PFSK-1 (cell line): ENCODE measurements around the gene KDM4B.

Experiments
- FOXP2 ChIP-seq: optimal IDR thresholded peaks from 2 replicates; pipeline ENCODE3; 2011; ENCODE audit warnings: borderline replicate concordance, control low read depth, inconsistent platforms; ENCODE audit not compliant: insufficient read depth; ENCODE audit errors: extremely low read length, extremely low read depth
- POLR2AphosphoS5 ChIP-seq: IDR thresholded peaks from 2 replicates; pipeline ENCODE4 v1.6.1; 2012; ENCODE audit warnings: low read depth, mild to moderate bottlenecking, control low read depth, low read length, moderate library complexity
- SIN3A ChIP-seq: IDR thresholded peaks from 2 replicates; pipeline ENCODE4 v1.6.1; 2012; ENCODE audit warnings: mild to moderate bottlenecking, low read length, moderate library complexity, borderline replicate concordance; ENCODE audit not compliant: insufficient read depth
- TAF1 ChIP-seq: IDR thresholded peaks from 2 replicates; pipeline ENCODE4 v1.6.1; 2012; ENCODE audit warnings: low read length, control low read depth, borderline replicate concordance; ENCODE audit not compliant: insufficient read depth
- TF ChIP-seq, protein P1 (sequence below), 2 experiments: IDR thresholded peaks; 2 replicates each; pipeline versions ENCODE4 v1.6.1 to v1.8.0; 2011 to 2012; ENCODE audit warnings: low read depth in 2 of 2, low read length in 2 of 2, control low read depth in 1 of 2, inconsistent platforms in 1 of 2, mild to moderate bottlenecking in 1 of 2, moderate library complexity in 1 of 2; ENCODE audit not compliant: insufficient read depth in 1 of 2

The KDM4B gene

DNA sequence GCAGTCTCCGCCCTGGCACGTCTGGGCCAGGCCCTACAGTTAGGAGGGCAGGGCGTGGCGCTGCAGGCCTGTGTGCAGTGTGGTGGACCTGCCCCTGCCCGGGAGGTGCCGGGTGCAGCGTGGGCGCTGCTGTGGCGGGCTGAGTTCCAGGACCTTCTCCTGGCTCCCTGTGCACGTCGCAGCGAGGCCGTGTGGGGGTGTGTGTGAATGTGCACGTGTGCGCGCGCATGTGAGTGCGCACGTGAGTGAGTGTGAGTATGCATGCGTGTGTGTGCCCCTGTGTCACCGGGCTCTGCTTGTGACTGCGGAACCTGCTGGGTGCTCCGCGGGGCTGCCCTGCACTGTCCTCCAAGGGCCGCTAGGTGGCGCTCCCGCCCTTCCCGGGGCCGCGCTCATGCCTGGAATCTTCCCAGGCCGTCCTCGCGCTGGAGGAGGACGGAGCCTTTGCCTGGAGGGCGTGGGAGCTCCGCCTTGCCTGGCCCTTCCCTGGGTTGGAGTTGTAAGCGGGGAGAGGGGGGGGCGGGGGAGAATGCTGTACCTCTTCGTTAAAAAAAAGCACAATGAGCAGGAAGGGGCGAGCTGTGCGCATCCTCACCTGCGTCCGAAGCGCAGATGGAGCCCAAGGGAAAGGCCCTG is 79.3 kb downstream of the KDM4B start:
- TF ChIP-seq, protein P1, sequence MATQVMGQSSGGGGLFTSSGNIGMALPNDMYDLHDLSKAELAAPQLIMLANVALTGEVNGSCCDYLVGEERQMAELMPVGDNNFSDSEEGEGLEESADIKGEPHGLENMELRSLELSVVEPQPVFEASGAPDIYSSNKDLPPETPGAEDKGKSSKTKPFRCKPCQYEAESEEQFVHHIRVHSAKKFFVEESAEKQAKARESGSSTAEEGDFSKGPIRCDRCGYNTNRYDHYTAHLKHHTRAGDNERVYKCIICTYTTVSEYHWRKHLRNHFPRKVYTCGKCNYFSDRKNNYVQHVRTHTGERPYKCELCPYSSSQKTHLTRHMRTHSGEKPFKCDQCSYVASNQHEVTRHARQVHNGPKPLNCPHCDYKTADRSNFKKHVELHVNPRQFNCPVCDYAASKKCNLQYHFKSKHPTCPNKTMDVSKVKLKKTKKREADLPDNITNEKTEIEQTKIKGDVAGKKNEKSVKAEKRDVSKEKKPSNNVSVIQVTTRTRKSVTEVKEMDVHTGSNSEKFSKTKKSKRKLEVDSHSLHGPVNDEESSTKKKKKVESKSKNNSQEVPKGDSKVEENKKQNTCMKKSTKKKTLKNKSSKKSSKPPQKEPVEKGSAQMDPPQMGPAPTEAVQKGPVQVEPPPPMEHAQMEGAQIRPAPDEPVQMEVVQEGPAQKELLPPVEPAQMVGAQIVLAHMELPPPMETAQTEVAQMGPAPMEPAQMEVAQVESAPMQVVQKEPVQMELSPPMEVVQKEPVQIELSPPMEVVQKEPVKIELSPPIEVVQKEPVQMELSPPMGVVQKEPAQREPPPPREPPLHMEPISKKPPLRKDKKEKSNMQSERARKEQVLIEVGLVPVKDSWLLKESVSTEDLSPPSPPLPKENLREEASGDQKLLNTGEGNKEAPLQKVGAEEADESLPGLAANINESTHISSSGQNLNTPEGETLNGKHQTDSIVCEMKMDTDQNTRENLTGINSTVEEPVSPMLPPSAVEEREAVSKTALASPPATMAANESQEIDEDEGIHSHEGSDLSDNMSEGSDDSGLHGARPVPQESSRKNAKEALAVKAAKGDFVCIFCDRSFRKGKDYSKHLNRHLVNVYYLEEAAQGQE (IDR thresholded peaks at IDR 0.05; ENCODE audit: insufficient read depth in 1 of 2, low read depth in 2 of 2, low read length in 2 of 2) = no peak
- TF ChIP-seq FOXP2 = peak; percentile 77

DNA sequence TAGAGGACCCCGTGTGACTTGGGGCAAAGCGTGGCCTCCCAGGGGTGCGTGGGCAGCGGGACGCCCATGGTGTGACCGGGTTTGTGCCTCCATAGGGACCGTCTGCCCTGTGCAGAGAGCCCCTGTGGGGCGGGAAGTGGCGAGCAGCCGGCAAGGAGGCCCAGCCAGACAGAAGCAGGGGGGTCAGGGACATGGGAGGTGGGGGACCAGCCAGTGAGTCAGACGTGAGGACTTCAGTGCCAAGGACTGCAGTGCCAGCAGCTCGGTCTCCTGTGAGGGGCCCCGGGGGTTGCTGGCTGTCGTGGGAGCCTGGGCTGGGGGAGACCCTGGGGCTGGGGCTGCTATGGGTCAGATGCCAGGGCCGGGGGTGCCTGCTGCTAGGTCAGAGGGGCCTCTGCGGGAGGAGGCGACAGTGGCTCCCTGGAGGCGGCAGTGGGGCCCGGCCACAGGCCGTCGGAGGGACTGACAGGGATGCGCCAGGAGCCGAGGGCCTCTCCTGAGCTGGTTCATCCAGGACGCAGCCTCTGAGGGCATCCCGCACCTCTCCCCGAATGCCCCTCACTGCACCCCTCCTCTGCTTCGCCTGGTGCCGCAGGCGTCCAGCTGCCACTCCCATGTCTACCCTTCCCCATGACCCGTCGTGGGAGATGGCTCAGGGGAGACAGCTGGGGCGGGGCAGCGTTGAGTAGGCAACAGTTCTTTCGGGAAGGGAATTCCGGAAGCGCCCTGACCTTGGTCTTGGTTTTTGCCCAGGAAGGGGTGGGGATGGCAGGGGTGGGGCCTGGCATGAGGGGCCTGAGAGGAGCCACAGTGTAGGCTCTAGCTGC is 80.0 kb downstream of the KDM4B start:
- no peak for TF ChIP-seq POLR2AphosphoS5
- TF ChIP-seq TAF1 = no peak
- no peak for TF ChIP-seq SIN3A
- TF ChIP-seq, protein P1 (IDR thresholded peaks at IDR 0.05; ENCODE audit: insufficient read depth in 1 of 2, low read depth in 2 of 2, low read length in 2 of 2) = no peak
- no peak for TF ChIP-seq FOXP2

DNA sequence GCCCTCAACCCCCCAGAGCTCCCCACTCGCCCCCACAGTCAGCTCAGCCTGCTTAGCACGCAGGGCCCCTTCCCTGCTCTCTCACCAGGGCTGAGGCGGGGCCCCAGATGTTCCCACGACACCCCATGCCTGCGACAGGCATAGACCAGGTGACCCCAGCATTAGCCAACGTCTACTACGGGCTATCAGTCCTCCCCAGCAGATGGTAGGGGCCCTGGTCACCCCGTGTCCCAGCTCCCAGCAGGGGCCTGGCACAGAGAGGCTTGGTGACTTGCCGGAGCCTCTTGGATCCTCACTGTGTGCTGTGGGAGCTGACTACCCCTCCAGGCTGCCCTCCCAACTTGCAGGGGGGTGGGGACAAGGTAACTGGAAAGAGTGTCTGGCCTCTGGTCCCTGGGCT is 80.6 kb downstream of the KDM4B start:
- TF ChIP-seq SIN3A (no peak), TAF1 (no peak), POLR2AphosphoS5 (no peak), FOXP2 (no peak)
- TF ChIP-seq, protein P1 (IDR thresholded peaks at IDR 0.05; ENCODE audit: insufficient read depth in 1 of 2, low read depth in 2 of 2, low read length in 2 of 2) = no peak

DNA sequence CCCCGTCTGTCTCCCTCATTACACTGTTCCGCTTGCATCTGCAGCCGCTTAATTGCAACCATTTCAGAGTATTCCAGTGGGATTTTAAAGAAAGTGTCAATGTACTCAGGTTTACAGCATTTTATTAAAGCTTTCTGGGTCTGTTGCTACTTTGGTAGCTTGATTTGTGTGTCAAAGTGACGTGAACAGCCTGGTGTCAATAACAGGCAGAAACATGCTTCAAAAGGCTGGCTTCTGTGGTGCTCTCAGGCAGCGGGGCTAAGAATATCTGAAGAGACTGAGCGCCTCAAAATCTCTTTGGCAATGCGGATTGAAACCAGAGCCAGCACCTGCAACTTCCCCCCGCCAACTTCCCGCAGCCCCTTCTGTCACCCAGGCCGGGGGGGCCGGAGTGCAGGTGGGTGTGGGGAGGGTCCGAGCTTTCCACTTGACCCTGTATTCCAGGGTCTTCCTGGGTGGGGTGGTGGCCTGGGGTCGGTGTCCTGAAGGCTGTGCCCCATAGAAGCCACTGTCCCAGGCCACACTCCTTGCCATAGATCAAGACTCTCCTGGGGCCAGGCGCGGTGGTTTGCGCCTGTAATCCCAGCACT is 81.2 kb downstream of the KDM4B start:
- TF ChIP-seq, protein P1 (IDR thresholded peaks at IDR 0.05; ENCODE audit: insufficient read depth in 1 of 2, low read depth in 2 of 2, low read length in 2 of 2) = no peak
- TF ChIP-seq TAF1 = no peak
- TF ChIP-seq SIN3A = no peak
- TF ChIP-seq FOXP2 = no peak
- no peak for TF ChIP-seq POLR2AphosphoS5

DNA sequence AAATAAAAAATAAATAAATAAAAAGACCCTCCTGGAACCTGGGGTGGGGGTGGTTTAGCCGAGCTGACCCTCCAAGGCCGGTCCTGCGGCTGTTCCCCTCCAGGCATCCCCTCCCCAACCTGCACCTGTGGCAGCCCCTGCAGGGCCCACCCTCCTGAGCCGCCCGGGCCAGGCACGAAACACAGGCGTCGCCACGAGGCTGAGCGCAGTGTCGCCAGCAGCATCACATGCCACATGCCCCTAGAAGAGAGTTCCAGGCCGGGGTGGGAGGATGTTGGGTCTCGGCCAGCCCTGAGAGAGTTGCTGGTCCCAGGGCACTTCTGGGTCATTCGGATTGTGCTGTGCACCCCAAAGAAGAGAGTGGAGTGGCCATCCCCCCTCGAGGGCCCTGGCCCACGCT is 82.0 kb downstream of the KDM4B start:
- TF ChIP-seq, protein P1 (IDR thresholded peaks at IDR 0.05; ENCODE audit: insufficient read depth in 1 of 2, low read depth in 2 of 2, low read length in 2 of 2) = no peak
- TF ChIP-seq TAF1 (no peak), POLR2AphosphoS5 (no peak), SIN3A (no peak), FOXP2 (no peak)
